ENCODE measurements around the gene TRIM33.

Gene TRIM33

GRCh38 chr1:114347431-114348209, 163.4 kb downstream of the TRIM33 start:
- DNase-seq = no peak

GRCh38 chr1:114346480-114347029, 164.4 kb downstream of the TRIM33 start:
- DNase-seq = peak; percentile 89

- DNase-seq = no peak
Measured at GRCh38 chr1:114345930-114346479, 165.0 kb downstream of the TRIM33 start.

- no peak for DNase-seq
Measured at GRCh38 chr1:114344656-114345055, 166.3 kb downstream of the TRIM33 start.

Data from MV-4-11 (cell line).